HepG2 (cell line): Measurements from ENCODE around the gene OTUD7B. TPM values are rescaled to one million over a fixed set of nuclear protein-coding genes. Genes with fewer than 3 reads are reported as not detected.

Source experiments
- BCL6 ChIP-seq: IDR thresholded peaks from 2 replicates; pipeline ENCODE4 v1.6.1; 2016; ENCODE audit warnings: missing genetic modification reagents, missing compliant biosample characterization
- CCAR2 ChIP-seq: fragments of 200-400 bp; formaldehyde crosslinking; optimal IDR thresholded peaks from 2 replicates; pipeline ENCODE3; 2018; ENCODE audit warnings: low read depth, mild to moderate bottlenecking, low read length, moderate library complexity
- CEBPG ChIP-seq: IDR thresholded peaks from 2 replicates; pipeline ENCODE4 v1.6.1; 2016
- CHD4 ChIP-seq: fragments of 200-600 bp; sonication (generic); IDR thresholded peaks from 2 replicates; pipeline ENCODE4 v1.7.0; 2017; ENCODE audit warnings: mild to moderate bottlenecking, low read length, borderline replicate concordance
- FOXA3 ChIP-seq: IDR thresholded peaks from 2 replicates; pipeline ENCODE4 v1.6.1; 2016; ENCODE audit warnings: missing genetic modification reagents, missing compliant biosample characterization
- GATAD2A ChIP-seq: IDR thresholded peaks from 2 replicates; pipeline ENCODE4 v1.6.1; 2016
- KAT2B ChIP-seq: fragments of 150-350 bp; IDR thresholded peaks from 2 replicates; pipeline ENCODE4 v1.6.1; 2014; ENCODE audit warnings: low read depth, low read length, borderline replicate concordance
- KMT2A ChIP-seq: sonication (generic); formaldehyde crosslinking; IDR thresholded peaks from 2 replicates; pipeline ENCODE4 v1.4.0; 2020; ENCODE audit warnings: missing genetic modification reagents
- NAIF1 ChIP-seq: sonication (generic); formaldehyde crosslinking; IDR thresholded peaks from 2 replicates; pipeline ENCODE4 v1.5.0; 2020; ENCODE audit warnings: mild to moderate bottlenecking, missing genetic modification reagents, borderline replicate concordance
- POGK ChIP-seq: sonication (generic); formaldehyde crosslinking; conservative IDR thresholded peaks from 2 replicates; pipeline ENCODE4 v1.8.0; 2022; ENCODE audit warnings: mild to moderate bottlenecking, moderate library complexity, missing genetic modification reagents
- RFXAP ChIP-seq: sonication (generic); formaldehyde crosslinking; IDR thresholded peaks from 2 replicates; pipeline ENCODE4 v1.4.0; 2020; ENCODE audit warnings: missing genetic modification reagents, borderline replicate concordance
- SALL1 ChIP-seq: sonication (generic); formaldehyde crosslinking; IDR thresholded peaks from 2 replicates; pipeline ENCODE4 v1.8.0; 2022; ENCODE audit warnings: mild to moderate bottlenecking, missing genetic modification reagents
- TCF7 ChIP-seq: sonication (generic); IDR thresholded peaks from 2 replicates; pipeline ENCODE4 v1.6.1; 2016; ENCODE audit warnings: antibody characterized with exemption, low read depth
- TEAD2 ChIP-seq: sonication (generic); formaldehyde crosslinking; IDR thresholded peaks from 2 replicates; pipeline ENCODE4 v1.9.0; 2021; ENCODE audit warnings: missing genetic modification reagents
- ZNF263 ChIP-seq: sonication (generic); formaldehyde crosslinking; IDR thresholded peaks from 2 replicates; pipeline ENCODE4 v1.4.0; 2020; ENCODE audit warnings: missing genetic modification reagents
- ZNF343 ChIP-seq: sonication (generic); formaldehyde crosslinking; IDR thresholded peaks from 2 replicates; pipeline ENCODE4 v1.4.0; 2020; ENCODE audit warnings: mild to moderate bottlenecking, missing genetic modification reagents
- ZNF614 ChIP-seq: IDR thresholded peaks from 2 replicates; pipeline ENCODE4 v1.6.1; 2018; ENCODE audit warnings: missing biosample characterization, missing genetic modification reagents, inconsistent platforms, borderline replicate concordance
- ZNF724P ChIP-seq: sonication (generic); formaldehyde crosslinking; IDR thresholded peaks from 2 replicates; pipeline ENCODE4 v1.8.0; 2022; ENCODE audit warnings: missing genetic modification reagents, borderline replicate concordance
- ZNF883 ChIP-seq: sonication (generic); formaldehyde crosslinking; IDR thresholded peaks from 2 replicates; pipeline ENCODE4 v1.5.1; 2020; ENCODE audit warnings: mild to moderate bottlenecking, missing genetic modification reagents; ENCODE audit errors: not compliant biosample characterization
- ZSCAN20 ChIP-seq: sonication (generic); formaldehyde crosslinking; IDR thresholded peaks from 2 replicates; pipeline ENCODE4 v1.4.0; 2020; ENCODE audit warnings: missing genetic modification reagents, mild to moderate bottlenecking, borderline replicate concordance
- polyA plus RNA-seq, 8 experiments: library from polyadenylated mRNA; depleted of rRNA in 3 of 8; stranded (reverse) in 7 of 8; unstranded in 1 of 8; fragments of >200 nt; fragmentation: Illumina TruSeq in 4 of 8; extraction: Trizol in 4 of 8; gene quantifications; 2 replicates each; pipeline versions ENCODE4 v1.2.1 to v1.2.3, GENCODE V29; 2011 to 2016; ENCODE audit warnings: low read depth in 4 of 8, missing spikeins in 1 of 8, mixed read lengths in 1 of 8; ENCODE audit not compliant: insufficient read depth in 1 of 8
- total RNA-seq, 5 experiments: library from RNA; depleted of rRNA; stranded (reverse); fragments of >200 nt; fragmentation: Illumina TruSeq; extraction: Trizol; gene quantifications; 2 replicates each; pipeline ENCODE4 v1.2.3, GENCODE V29; 2016; ENCODE audit warnings: low read depth in 1 of 5
- TF ChIP-seq, protein P1 (sequence below): sonication (generic); formaldehyde crosslinking; IDR thresholded peaks from 2 replicates; pipeline ENCODE4 v1.4.0; 2020; ENCODE audit warnings: low read depth, missing genetic modification reagents
- TF ChIP-seq, protein P2 (sequence below): IDR thresholded peaks from 2 replicates; pipeline ENCODE4 v1.6.1; 2012; ENCODE audit warnings: low read depth, low read length, improper control_type of control experiment
- TF ChIP-seq, protein P3 (sequence below): sonication (generic); formaldehyde crosslinking; IDR thresholded peaks from 2 replicates; pipeline ENCODE4 v1.9.0; 2022; ENCODE audit warnings: low read depth, missing genetic modification reagents

OTUD7B gene
- total and polyA plus RNA-seq, 2 of the 13 experiments (the other 11 are each of a cell fraction or from before 2014, with no cell fraction given) = 5.1 to 11.2 TPM

GRCh38 chr1:150008699-150009098 is 1.8 kb downstream of the OTUD7B start (continued):
- TF ChIP-seq, protein P1, sequence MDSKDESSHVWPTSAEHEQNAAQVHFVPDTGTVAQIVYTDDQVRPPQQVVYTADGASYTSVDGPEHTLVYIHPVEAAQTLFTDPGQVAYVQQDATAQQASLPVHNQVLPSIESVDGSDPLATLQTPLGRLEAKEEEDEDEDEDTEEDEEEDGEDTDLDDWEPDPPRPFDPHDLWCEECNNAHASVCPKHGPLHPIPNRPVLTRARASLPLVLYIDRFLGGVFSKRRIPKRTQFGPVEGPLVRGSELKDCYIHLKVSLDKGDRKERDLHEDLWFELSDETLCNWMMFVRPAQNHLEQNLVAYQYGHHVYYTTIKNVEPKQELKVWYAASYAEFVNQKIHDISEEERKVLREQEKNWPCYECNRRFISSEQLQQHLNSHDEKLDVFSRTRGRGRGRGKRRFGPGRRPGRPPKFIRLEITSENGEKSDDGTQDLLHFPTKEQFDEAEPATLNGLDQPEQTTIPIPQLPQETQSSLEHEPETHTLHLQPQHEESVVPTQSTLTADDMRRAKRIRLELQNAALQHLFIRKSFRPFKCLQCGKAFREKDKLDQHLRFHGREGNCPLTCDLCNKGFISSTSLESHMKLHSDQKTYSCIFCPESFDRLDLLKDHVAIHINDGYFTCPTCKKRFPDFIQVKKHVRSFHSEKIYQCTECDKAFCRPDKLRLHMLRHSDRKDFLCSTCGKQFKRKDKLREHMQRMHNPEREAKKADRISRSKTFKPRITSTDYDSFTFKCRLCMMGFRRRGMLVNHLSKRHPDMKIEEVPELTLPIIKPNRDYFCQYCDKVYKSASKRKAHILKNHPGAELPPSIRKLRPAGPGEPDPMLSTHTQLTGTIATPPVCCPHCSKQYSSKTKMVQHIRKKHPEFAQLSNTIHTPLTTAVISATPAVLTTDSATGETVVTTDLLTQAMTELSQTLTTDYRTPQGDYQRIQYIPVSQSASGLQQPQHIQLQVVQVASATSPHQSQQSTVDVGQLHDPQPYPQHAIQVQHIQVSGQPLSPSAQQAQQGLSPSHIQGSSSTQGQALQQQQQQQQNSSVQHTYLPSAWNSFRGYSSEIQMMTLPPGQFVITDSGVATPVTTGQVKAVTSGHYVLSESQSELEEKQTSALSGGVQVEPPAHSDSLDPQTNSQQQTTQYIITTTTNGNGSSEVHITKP = no peak
- 0 out of 2 replicates have a peak, but pooled peaks have one; percentile 14 for TF ChIP-seq NAIF1 (CRISPR knock-in tag)
- peak; percentile 80 for TF ChIP-seq FOXA3
- TF ChIP-seq KAT2B = peak; percentile 41; the same call in 1 of the 2 replicates
- peak; percentile 34; the same call in 1 of the 2 replicates for TF ChIP-seq RFXAP (CRISPR knock-in tag)
- 0 out of 2 replicates have a peak, but pooled peaks have one; percentile 20 for TF ChIP-seq KMT2A (CRISPR knock-in tag)
- no peak for TF ChIP-seq CCAR2
- no peak for TF ChIP-seq ZNF263 (CRISPR knock-in tag)
- peak; percentile 43; the same call in 1 of the 2 replicates for TF ChIP-seq SALL1 (CRISPR knock-in tag)
- TF ChIP-seq TEAD2 = no peak
- no peak for TF ChIP-seq ZNF724P
- no peak for TF ChIP-seq ZNF883
- TF ChIP-seq TCF7 = no peak
- peak; percentile 47 for TF ChIP-seq GATAD2A
- TF ChIP-seq, protein P2, sequence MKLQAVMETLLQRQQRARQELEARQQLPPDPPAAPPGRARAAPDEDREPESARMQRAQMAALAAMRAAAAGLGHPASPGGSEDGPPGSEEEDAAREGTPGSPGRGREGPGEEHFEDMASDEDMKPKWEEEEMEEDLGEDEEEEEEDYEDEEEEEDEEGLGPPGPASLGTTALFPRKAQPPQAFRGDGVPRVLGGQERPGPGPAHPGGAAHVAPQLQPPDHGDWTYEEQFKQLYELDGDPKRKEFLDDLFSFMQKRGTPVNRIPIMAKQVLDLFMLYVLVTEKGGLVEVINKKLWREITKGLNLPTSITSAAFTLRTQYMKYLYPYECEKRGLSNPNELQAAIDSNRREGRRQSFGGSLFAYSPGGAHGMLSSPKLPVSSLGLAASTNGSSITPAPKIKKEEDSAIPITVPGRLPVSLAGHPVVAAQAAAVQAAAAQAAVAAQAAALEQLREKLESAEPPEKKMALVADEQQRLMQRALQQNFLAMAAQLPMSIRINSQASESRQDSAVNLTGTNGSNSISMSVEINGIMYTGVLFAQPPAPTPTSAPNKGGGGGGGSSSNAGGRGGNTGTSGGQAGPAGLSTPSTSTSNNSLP = peak; percentile 83
- peak; percentile 56; the same call in 1 of the 2 replicates for TF ChIP-seq CEBPG (CRISPR knock-in tag)
- TF ChIP-seq CHD4 = no peak
- TF ChIP-seq ZSCAN20 (CRISPR knock-in tag) = no peak
- TF ChIP-seq ZNF614 (CRISPR knock-in tag) = 0 out of 2 replicates have a peak, but pooled peaks have one; percentile 3
- no peak for TF ChIP-seq POGK (CRISPR knock-in tag)
- TF ChIP-seq, protein P3, sequence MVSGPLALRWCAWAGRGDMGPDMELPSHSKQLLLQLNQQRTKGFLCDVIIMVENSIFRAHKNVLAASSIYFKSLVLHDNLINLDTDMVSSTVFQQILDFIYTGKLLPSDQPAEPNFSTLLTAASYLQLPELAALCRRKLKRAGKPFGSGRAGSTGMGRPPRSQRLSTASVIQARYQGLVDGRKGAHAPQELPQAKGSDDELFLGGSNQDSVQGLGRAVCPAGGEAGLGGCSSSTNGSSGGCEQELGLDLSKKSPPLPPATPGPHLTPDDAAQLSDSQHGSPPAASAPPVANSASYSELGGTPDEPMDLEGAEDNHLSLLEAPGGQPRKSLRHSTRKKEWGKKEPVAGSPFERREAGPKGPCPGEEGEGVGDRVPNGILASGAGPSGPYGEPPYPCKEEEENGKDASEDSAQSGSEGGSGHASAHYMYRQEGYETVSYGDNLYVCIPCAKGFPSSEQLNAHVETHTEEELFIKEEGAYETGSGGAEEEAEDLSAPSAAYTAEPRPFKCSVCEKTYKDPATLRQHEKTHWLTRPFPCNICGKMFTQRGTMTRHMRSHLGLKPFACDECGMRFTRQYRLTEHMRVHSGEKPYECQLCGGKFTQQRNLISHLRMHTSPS (CRISPR knock-in tag) = no peak
- TF ChIP-seq ZNF343 (CRISPR knock-in tag) = no peak
- TF ChIP-seq BCL6 (CRISPR knock-in tag) = peak; percentile 57
